H1 (cell line): ENCODE results near the gene RHOC. TPM values are rescaled to one million over a fixed set of nuclear protein-coding genes. Genes with fewer than 3 reads are reported as not detected.

ENCODE experiments used
- CTCF ChIA-PET: fragments of 300-600 bp; sonication (Branson Sonifier 250); formaldehyde crosslinking; loops from one replicate; lab custom pipeline; 2021; ENCODE audit not compliant: partially characterized antibody; lab: Charles Lee
- POLR2A ChIA-PET: fragments of 300-600 bp; sonication (Branson Sonifier 250); formaldehyde crosslinking; loops from one replicate; lab custom pipeline; 2021; ENCODE audit warnings: inconsistent platforms; ENCODE audit not compliant: partially characterized antibody; lab: Charles Lee
- DNase-seq, 2 experiments: peaks; one replicate each; pipeline versions ENCODE4 v3.0.0 to v3.0.0-alpha.2; 2010 to 2022; ENCODE audit warnings: low spot score in 2 of 2, low read depth in 1 of 2, mixed read lengths in 1 of 2
- FAIRE-seq: peaks from 2 replicates; lab custom pipeline; 2011; peaks lifted over from hg19 to GRCh38; lab: Jason Lieb, UNC
- H2AFZ ChIP-seq: 2 replicates; pipeline ENCODE4 v1.8.1; 2012; ENCODE audit warnings: low read length, inconsistent platforms
- H2AK5ac ChIP-seq: 2 replicates; pipeline ENCODE4 v1.6.1; 2013; ENCODE audit warnings: low read depth, low read length
- H2BK120ac ChIP-seq: replicated peaks from 2 replicates; pipeline ENCODE3; 2013; ENCODE audit warnings: low read depth, low read length, inconsistent platforms
- H2BK12ac ChIP-seq: 2 replicates; pipeline ENCODE4 v1.6.1; 2013; ENCODE audit warnings: low read depth, low read length
- H2BK15ac ChIP-seq: 2 replicates; pipeline ENCODE4 v1.6.1; 2013; ENCODE audit warnings: low read length
- H2BK20ac ChIP-seq: 2 replicates; pipeline ENCODE4 v1.6.1; 2013; ENCODE audit warnings: low read length
- H2BK5ac ChIP-seq: 2 replicates; pipeline ENCODE4 v1.6.1; 2013; ENCODE audit warnings: low read depth, low read length
- H3K14ac ChIP-seq: 2 replicates; pipeline ENCODE4 v1.6.1; 2013; ENCODE audit warnings: inconsistent platforms; ENCODE audit not compliant: insufficient read length
- H3K18ac ChIP-seq: 2 replicates; pipeline ENCODE4 v1.6.1; 2013; ENCODE audit warnings: low read length; ENCODE audit errors: extremely low read depth
- H3K23ac ChIP-seq: 2 replicates; pipeline ENCODE4 v1.6.1; 2013; ENCODE audit warnings: inconsistent platforms; ENCODE audit not compliant: insufficient read length
- H3K23me2 ChIP-seq: 2 replicates; pipeline ENCODE4 v1.6.1; 2013; ENCODE audit warnings: low read depth, low read length
- H3K27ac ChIP-seq: 2 replicates; pipeline ENCODE4 v1.6.1; 2011; ENCODE audit warnings: low read depth, low read length, inconsistent platforms
- H3K27me3 ChIP-seq, 4 experiments: replicated peaks in 1 of 4; 1 replicate in 1 of 4; 2 replicates in 3 of 4; pipeline versions ENCODE4 v1.6.1 to v1.8.1; 2011 to 2013; ENCODE audit warnings: low read length in 3 of 4, mild to moderate bottlenecking in 3 of 4, inconsistent platforms in 2 of 4, mixed read lengths in 2 of 4, moderate library complexity in 1 of 4; ENCODE audit not compliant: control insufficient read depth in 3 of 4, insufficient read depth in 3 of 4; ENCODE audit errors: extremely low read depth in 1 of 4
- H3K36me3 ChIP-seq, 4 experiments: 2 replicates each; pipeline versions ENCODE4 v1.6.1 to v1.8.1; 2011 to 2013; ENCODE audit warnings: mild to moderate bottlenecking in 4 of 4, low read length in 3 of 4, moderate library complexity in 2 of 4, control low read depth in 1 of 4, inconsistent platforms in 1 of 4; ENCODE audit not compliant: insufficient read depth in 4 of 4, control insufficient read depth in 2 of 4
- H3K4ac ChIP-seq: replicated peaks from 2 replicates; pipeline ENCODE3; 2013; ENCODE audit warnings: low read length, low read depth, mixed read lengths, inconsistent platforms; ENCODE audit not compliant: insufficient read length
- H3K4me1 ChIP-seq, 4 experiments: replicated peaks in 1 of 4; 1 replicate in 1 of 4; 2 replicates in 3 of 4; pipeline versions ENCODE4 v1.6.1 to v1.8.1; 2011 to 2013; ENCODE audit warnings: low read length in 3 of 4, inconsistent platforms in 2 of 4, mixed read lengths in 1 of 4; ENCODE audit not compliant: insufficient read depth in 4 of 4, control insufficient read depth in 3 of 4
- H3K4me2 ChIP-seq, 2 experiments: 2 replicates each; pipeline versions ENCODE4 v1.6.1 to v1.8.1; 2011 to 2013; ENCODE audit warnings: low read depth in 2 of 2, low read length in 2 of 2, control low read depth in 1 of 2, inconsistent platforms in 1 of 2, mild to moderate bottlenecking in 1 of 2; ENCODE audit not compliant: insufficient read depth in 1 of 2
- H3K4me3 ChIP-seq, 4 experiments: fragments of 200-600, 300-600 bp in 1 of 4; sonication (generic), shearing (Covaris generic), sonication (Bioruptor Twin) in 1 of 4; 2 replicates each; pipeline versions ENCODE4 v1.5.1 to v1.8.1; 2011 to 2016; ENCODE audit warnings: low read length in 4 of 4, low read depth in 3 of 4, control low read depth in 2 of 4, inconsistent platforms in 2 of 4, mild to moderate bottlenecking in 2 of 4, mixed read lengths in 1 of 4, moderate library complexity in 1 of 4; ENCODE audit not compliant: insufficient read depth in 2 of 4; ENCODE audit errors: extremely low read depth in 1 of 4
- H3K56ac ChIP-seq: replicated peaks from 2 replicates; pipeline ENCODE3; 2013; ENCODE audit warnings: low read depth, mild to moderate bottlenecking, mixed read lengths, low read length, inconsistent platforms; ENCODE audit not compliant: insufficient read length
- H3K79me1 ChIP-seq: 2 replicates; pipeline ENCODE4 v1.6.1; 2013; ENCODE audit warnings: low read depth, low read length, control low read depth
- H3K79me2 ChIP-seq, 2 experiments: 2 replicates each; pipeline versions ENCODE4 v1.6.1 to v1.8.1; 2012 to 2013; ENCODE audit warnings: low read length in 2 of 2, mild to moderate bottlenecking in 2 of 2, inconsistent platforms in 1 of 2; ENCODE audit not compliant: insufficient read depth in 2 of 2, control insufficient read depth in 1 of 2
- H3K9ac ChIP-seq, 4 experiments: replicated peaks in 1 of 4; 1 replicate in 1 of 4; 2 replicates in 3 of 4; pipeline versions ENCODE4 v1.6.1 to v1.8.1; 2011 to 2013; ENCODE audit warnings: low read depth in 3 of 4, low read length in 3 of 4, control low read depth in 2 of 4, mild to moderate bottlenecking in 2 of 4, moderate library complexity in 2 of 4, inconsistent platforms in 1 of 4; ENCODE audit errors: extremely low read depth in 1 of 4
- H3K9me3 ChIP-seq, 2 experiments: 2 replicates each; pipeline versions ENCODE4 v1.6.1 to v1.8.1; 2012 to 2013; ENCODE audit warnings: mild to moderate bottlenecking in 2 of 2, moderate library complexity in 2 of 2, control low read depth in 1 of 2, inconsistent platforms in 1 of 2, low read depth in 1 of 2, low read length in 1 of 2, mixed read lengths in 1 of 2; ENCODE audit not compliant: insufficient read depth in 2 of 2
- H4K20me1 ChIP-seq, 2 experiments: replicated peaks in 1 of 2; 2 replicates each; pipeline versions ENCODE3 to v1.8.1; 2011 to 2013; ENCODE audit warnings: inconsistent platforms in 2 of 2, low read length in 2 of 2, mild to moderate bottlenecking in 1 of 2; ENCODE audit not compliant: insufficient read depth in 2 of 2, control insufficient read depth in 1 of 2
- H4K5ac ChIP-seq: 2 replicates; pipeline ENCODE4 v1.6.1; 2013; ENCODE audit warnings: low read length, low read depth, mixed read lengths, inconsistent platforms; ENCODE audit not compliant: insufficient read length
- H4K8ac ChIP-seq: 2 replicates; pipeline ENCODE4 v1.8.0; 2013; ENCODE audit warnings: mild to moderate bottlenecking, moderate library complexity, low read length, inconsistent platforms; ENCODE audit not compliant: insufficient read depth; ENCODE audit errors: extremely low read depth
- H4K91ac ChIP-seq: replicated peaks from 2 replicates; pipeline ENCODE3; 2013; ENCODE audit warnings: low read length, mixed read lengths, inconsistent platforms; ENCODE audit not compliant: insufficient read length
- POLR2A ChIP-seq, 2 experiments: IDR thresholded peaks; 1 replicate in 1 of 2; 2 replicates in 1 of 2; pipeline ENCODE4 v1.6.1; 2011; ENCODE audit warnings: low read depth in 2 of 2, low read length in 2 of 2, mild to moderate bottlenecking in 2 of 2; ENCODE audit errors: control extremely low read depth in 1 of 2
- POLR2AphosphoS5 ChIP-seq: IDR thresholded peaks from 2 replicates; pipeline ENCODE4 v1.6.1; 2011; ENCODE audit warnings: low read depth, low read length
- SIN3A ChIP-seq, 2 experiments: IDR thresholded peaks in 1 of 2; conservative IDR thresholded peaks in 1 of 2; 2 replicates each; pipeline ENCODE4 v1.6.1; 2011 to 2012; ENCODE audit warnings: low read length in 2 of 2, improper control_type of control experiment in 1 of 2, low read depth in 1 of 2, mild to moderate bottlenecking in 1 of 2
- WGBS, 2 experiments: shearing (Covaris generic) in 1 of 2; methylation state at CpG; one replicate each; pipeline versions ENCODE4 v1.1.6 to v1.1.7; 2013 to 2015; ENCODE audit warnings: low lambda C conversion rate in 2 of 2, mixed read lengths in 2 of 2, inconsistent platforms in 1 of 2, low coverage in 1 of 2, missing lambda C conversion rate in 1 of 2; ENCODE audit not compliant: insufficient replicate concordance in 2 of 2, insufficient coverage in 1 of 2, insufficient read length in 1 of 2; ENCODE audit errors: extremely low coverage in 1 of 2, missing lambda C conversion rate in 1 of 2; 5-methylcytosine and 5-hydroxymethylcytosine counted together
- polyA plus RNA-seq, 7 experiments: library from polyadenylated mRNA; depleted of rRNA in 3 of 7; stranded (reverse) in 5 of 7; unstranded in 2 of 7; fragments of >200 nt in 5 of 7; fragments of 200-250 nt in 2 of 7; gene quantifications; 1 replicate in 5 of 7; 2 replicates in 1 of 7; 4 replicates in 1 of 7; pipeline versions ENCODE4 v1.2.1 to v1.2.3, GENCODE V29; 2011 to 2013; ENCODE audit warnings: missing spikeins in 2 of 7, mixed read lengths in 2 of 7
- total RNA-seq: library from RNA; stranded (reverse); fragmentation: NEBNext Ultra II Directional; extraction: Animal tissue kit (Norgen Biotek cat#: 25700); gene quantifications from 2 replicates; pipeline ENCODE4 v1.2.1, GENCODE V29; 2021

The RHOC gene
- total and polyA plus RNA-seq, 2 of the 8 experiments (the other 6 are each of a cell fraction or from before 2014, with no cell fraction given) = 53.6 to 97.5 TPM

- Histone ChIP-seq H3K9ac (no peak overlapping the region), H3K36me3 (peaks cover 8 to 27% (median 15%) of the 10 kb centered on the region in 4 experiments), H4K20me1 (peaks cover 10 to 31% of the 10 kb centered on the region in 2 experiments), H3K14ac (no peak overlapping the region), H3K4me2 (no peak overlapping the region), H4K5ac (no peak overlapping the region), H2BK5ac (no peak overlapping the region), H2BK120ac (no peak overlapping the region), H4K91ac (no peak overlapping the region), H3K27me3 (peaks cover 0 to 9% (median 4%) of the 10 kb centered on the region in 4 experiments; a peak in 2 of 7 replicates), H3K9me3 (no peaks in the 10 kb centered on the region), H2BK15ac (no peak overlapping the region), H3K18ac (no peak overlapping the region), H2BK12ac (no peak overlapping the region), H3K4me3 (no peak overlapping the region), H3K4me1 (peaks cover 14 to 59% (median 33%) of the 10 kb centered on the region in 4 experiments), H3K27ac (no peak overlapping the region), H3K23ac (no peak overlapping the region), H2BK20ac (no peak overlapping the region), H3K79me1 (no peaks in the 10 kb centered on the region), H3K4ac (no peak overlapping the region), H2AK5ac (no peak overlapping the region), H3K23me2 (peaks cover 9% of the 10 kb centered on the region; the same call in 1 of the 2 replicates), H4K8ac (no peak overlapping the region), H3K56ac (no peak overlapping the region), H2AFZ (no peak overlapping the region), H3K79me2 (no peaks in the 10 kb centered on the region)
- FAIRE-seq = no peak
- no peak for DNase-seq
- ChIA-PET CTCF (interaction anchor here (1.0 to 9.8 kb wide), 5 partner anchors 12 to 32 kb away, joined by 3 to 63 read pairs (median 4); partner anchors contain the start of genes MOV10 and PPM1J), POLR2A (interaction anchor here (0.6 to 6.8 kb wide), 11 partner anchors 8 to 312 kb away, joined by 3 to 76 read pairs (median 7); partner anchors contain the start of genes MOV10 and PPM1J)
- TF ChIP-seq SIN3A (conservative IDR thresholded peaks at IDR 0.05 in 1 of 2, IDR thresholded peaks at IDR 0.05 in 1 of 2; ENCODE audit: low read depth in 1 of 2, low read length in 2 of 2) = no peak
- TF ChIP-seq POLR2A (IDR thresholded peaks at IDR 0.05; ENCODE audit: control extremely low read depth in 1 of 2, low read depth in 2 of 2, low read length in 2 of 2) = 0 out of 3 replicates have a peak, but pooled peaks of 1 of the 2 experiments have one; percentile 14
- TF ChIP-seq POLR2AphosphoS5 = peak; percentile 53
- whole genome bisulfite sequencing, 2 experiments = 90% methylated on average over 17 of the region's 17 CpGs; no CpG with 5 or more reads in 1 of the 2 experiments
Measured at GRCh38 chr1:112701227-112702066, 5.5 kb downstream of the RHOC start.
